ENCODE data around the gene UBE2U. TPM values are rescaled to one million over a fixed set of nuclear protein-coding genes. Genes with fewer than 3 reads are reported as not detected.
A peak's percentile ranks its signal among the peaks of the same experiment; 100 is the strongest.

UBE2U gene
- total RNA-seq, 1 donor from 2014 or later, result not detected

GRCh38 chr1:64240206-64240605 lies 36.8 kb downstream of the UBE2U start:
- Mint-ChIP-seq H3K9me3 (no peaks in the 10 kb centered on the region), H3K27me3 (ENCODE audit: low read depth) (no peaks in the 10 kb centered on the region), H3K4me3 (no peak overlapping the region), H3K4me1 (peaks cover 30% of the 10 kb centered on the region), H3K36me3 (no peaks in the 10 kb centered on the region), H3K27ac (no peak overlapping the region)
- DNase-seq (ENCODE audit: low spot score in 2 of 2, unreplicated experiment in 2 of 2), result no peak
- no peak for TF ChIP-seq CTCF (IDR thresholded peaks at IDR 0.05; ENCODE audit: unreplicated experiment)

GRCh38 chr1:64241069-64241468 lies 37.6 kb downstream of the UBE2U start:
- TF ChIP-seq CTCF (IDR thresholded peaks at IDR 0.05; ENCODE audit: unreplicated experiment), result no peak
- DNase-seq (ENCODE audit: low spot score in 2 of 2, unreplicated experiment in 2 of 2), result no peak
- Mint-ChIP-seq H3K36me3 (no peaks in the 10 kb centered on the region), H3K27ac (no peak overlapping the region), H3K27me3 (ENCODE audit: low read depth) (no peaks in the 10 kb centered on the region), H3K9me3 (no peaks in the 10 kb centered on the region), H3K4me3 (no peak overlapping the region), H3K4me1 (peaks cover 32% of the 10 kb centered on the region)

- H3K36me3 Mint-ChIP-seq, result no peaks in the 10 kb centered on the region
- H3K4me3 Mint-ChIP-seq, result no peak overlapping the region
- no peak for DNase-seq (ENCODE audit: low spot score in 2 of 2, unreplicated experiment in 2 of 2)
- peak; percentile 60 for TF ChIP-seq CTCF (IDR thresholded peaks at IDR 0.05; ENCODE audit: unreplicated experiment)
- H3K9me3 Mint-ChIP-seq, result no peaks in the 10 kb centered on the region
- H3K27me3 Mint-ChIP-seq (ENCODE audit: low read depth), result no peaks in the 10 kb centered on the region
- peak overlapping the region; percentile 83 for H3K27ac Mint-ChIP-seq
- peaks cover 47% of the 10 kb centered on the region for H3K4me1 Mint-ChIP-seq
Measured at GRCh38 chr1:64242895-64243756, 39.7 kb downstream of the UBE2U start.

- no peaks in the 10 kb centered on the region for H3K27me3 Mint-ChIP-seq (ENCODE audit: low read depth)
- no peak for TF ChIP-seq CTCF (IDR thresholded peaks at IDR 0.05; ENCODE audit: unreplicated experiment)
- peaks cover 49% of the 10 kb centered on the region for H3K4me1 Mint-ChIP-seq
- no peaks in the 10 kb centered on the region for H3K36me3 Mint-ChIP-seq
- H3K27ac Mint-ChIP-seq, result peak overlapping the region; percentile 83
- no peak overlapping the region for H3K4me3 Mint-ChIP-seq
- no peaks in the 10 kb centered on the region for H3K9me3 Mint-ChIP-seq
- DNase-seq (ENCODE audit: low spot score in 2 of 2, unreplicated experiment in 2 of 2), result no peak
Measured at GRCh38 chr1:64243757-64244080, 40.3 kb downstream of the UBE2U start.

- no peaks in the 10 kb centered on the region for H3K36me3 Mint-ChIP-seq
- no peak for DNase-seq (ENCODE audit: low spot score in 2 of 2, unreplicated experiment in 2 of 2)
- peak overlapping the region; percentile 79 for H3K27ac Mint-ChIP-seq
- TF ChIP-seq CTCF (IDR thresholded peaks at IDR 0.05; ENCODE audit: unreplicated experiment), result no peak
- H3K4me1 Mint-ChIP-seq, result peaks cover 50% of the 10 kb centered on the region
- H3K27me3 Mint-ChIP-seq (ENCODE audit: low read depth), result no peaks in the 10 kb centered on the region
- H3K9me3 Mint-ChIP-seq, result no peaks in the 10 kb centered on the region
- H3K4me3 Mint-ChIP-seq, result peak overlapping the region; percentile 38
Measured at GRCh38 chr1:64245495-64245894, 42.1 kb downstream of the UBE2U start.
